DMS153 treated with DMSO at 0.1 percent for 48 hours (cell line): ENCODE results near the gene IL25.
"Not testable (repeated sequence)": the region's sequence is repeated elsewhere in the genome, so short reads cannot be mapped to it uniquely, and the experiment has no call there.

Source experiments
- DNase-seq: peaks from one replicate; lab custom pipeline; 2025; ENCODE audit not compliant: unreplicated experiment; lab: John Stamatoyannopoulos, UW

IL25 gene

GRCh38 chr14:23372509-23372908, at the start of gene IL25:
Gene IL25 (plus strand): TSS chr14:23372809.
- DNase-seq: no peak

DNA sequence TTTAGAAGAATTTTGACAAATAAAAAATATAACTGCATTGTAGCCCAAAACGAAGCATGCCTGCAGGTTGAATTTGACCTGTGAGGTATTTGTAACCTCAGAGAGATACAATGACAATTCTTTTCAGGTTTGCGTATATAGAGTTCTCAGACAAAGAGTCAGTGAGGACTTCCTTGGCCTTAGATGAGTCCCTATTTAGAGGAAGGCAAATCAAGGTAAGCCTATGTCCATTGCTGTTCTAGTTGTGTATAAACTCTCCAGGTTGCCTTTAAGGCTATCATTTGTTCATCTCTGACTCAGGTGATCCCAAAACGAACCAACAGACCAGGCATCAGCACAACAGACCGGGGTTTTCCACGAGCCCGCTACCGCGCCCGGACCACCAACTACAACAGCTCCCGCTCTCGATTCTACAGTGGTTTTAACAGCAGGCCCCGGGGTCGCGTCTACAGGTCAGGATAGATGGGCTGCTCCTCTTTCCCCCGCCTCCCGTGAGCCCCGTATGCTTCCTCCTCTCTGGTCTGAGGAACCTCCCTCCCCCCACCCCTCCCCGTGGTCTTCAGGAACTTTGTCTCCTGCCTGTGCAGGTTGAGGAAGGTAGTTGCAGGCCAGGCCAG, 48.7 kb upstream of the IL25 start:
- no peak for DNase-seq

- DNase-seq: no peak
Measured at GRCh38 chr14:23324455-23324846, 48.2 kb upstream of the IL25 start.

DNA sequence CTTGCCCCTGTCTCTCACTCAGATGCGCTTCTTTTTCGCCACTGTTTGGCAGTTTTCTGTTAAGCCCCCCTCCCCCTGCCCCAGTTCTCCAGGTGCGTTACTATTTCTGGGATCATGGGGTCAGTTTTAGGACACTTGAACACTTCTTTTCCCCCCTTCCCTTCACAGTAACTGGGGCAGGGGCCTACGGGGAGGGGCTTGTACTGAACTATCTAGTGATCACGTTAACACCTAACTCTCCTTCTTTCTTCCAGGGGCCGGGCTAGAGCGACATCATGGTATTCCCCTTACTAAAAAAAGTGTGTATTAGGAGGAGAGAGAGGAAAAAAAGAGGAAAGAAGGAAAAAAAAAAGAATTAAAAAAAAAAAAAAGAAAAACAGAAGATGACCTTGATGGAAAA, 47.6 kb upstream of the IL25 start:
- DNase-seq: no peak

GRCh38 chr14:23325746-23326145, 46.9 kb upstream of the IL25 start:
- DNase-seq: not testable (repeated sequence)

DNA sequence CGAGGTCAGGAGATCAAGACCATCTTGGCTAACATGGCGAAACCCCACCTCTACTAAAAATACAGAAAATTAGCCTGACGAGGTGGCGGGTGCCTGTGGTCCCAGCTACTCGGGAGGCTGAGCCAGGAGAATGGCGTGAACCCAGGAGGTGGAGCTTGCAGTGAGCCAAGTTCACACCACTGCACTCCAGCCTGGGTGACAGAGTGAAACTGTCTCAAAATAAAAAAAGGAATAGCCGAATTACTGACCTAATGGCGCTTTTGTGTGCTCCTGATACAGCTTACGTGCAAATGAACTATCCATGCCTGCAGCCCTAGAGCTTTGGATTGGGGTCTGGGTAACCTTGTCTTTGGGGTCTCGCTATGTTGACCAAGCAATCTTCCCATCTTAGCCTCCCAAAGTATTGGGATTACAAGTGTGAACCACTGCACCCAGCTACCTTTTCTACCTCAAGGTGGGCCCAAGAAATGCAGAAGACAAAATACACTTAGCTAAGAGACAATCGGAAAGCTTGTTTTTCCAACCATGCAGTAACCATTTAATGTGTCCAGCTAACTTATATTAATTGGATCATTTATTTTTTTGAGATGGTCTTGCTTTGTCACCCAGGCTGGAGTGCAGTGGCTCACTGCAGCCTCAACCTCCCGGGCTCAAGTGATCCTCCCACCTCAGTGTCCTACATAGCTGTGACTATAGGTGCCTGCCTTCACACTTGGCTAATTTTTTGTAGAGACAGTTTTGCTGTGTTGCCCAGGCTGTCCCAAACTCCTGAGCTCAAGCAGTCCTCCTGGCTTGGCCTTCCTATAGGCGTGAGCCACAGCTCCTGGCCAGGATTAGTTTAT, 45.9 kb upstream of the IL25 start:
- no peak for DNase-seq

- DNase-seq: peak; percentile 57
Measured at GRCh38 chr14:23327947-23328744, 44.5 kb upstream of the IL25 start.

DNA sequence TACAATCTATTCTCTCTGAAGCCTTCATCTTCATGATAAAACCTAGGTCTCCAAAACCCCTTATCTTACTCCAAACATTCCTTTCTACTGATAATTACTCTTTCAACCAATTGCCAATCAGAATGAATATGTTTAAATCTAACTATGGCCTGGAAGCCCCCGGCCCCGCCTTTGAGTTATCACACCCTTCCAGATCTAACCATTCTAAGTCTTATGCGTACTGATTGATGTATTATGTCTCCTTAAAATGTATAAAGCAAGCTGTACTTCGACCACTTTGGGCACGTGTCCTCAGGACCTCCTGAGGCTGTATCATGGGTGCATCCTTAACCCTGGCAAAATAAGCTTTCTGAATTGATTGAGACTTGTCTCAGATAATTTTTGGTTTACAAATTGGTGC, 37.0 kb upstream of the IL25 start:
- no peak for DNase-seq

GRCh38 chr14:23339506-23340268, 32.9 kb upstream of the IL25 start:
- DNase-seq: no peak

DNA sequence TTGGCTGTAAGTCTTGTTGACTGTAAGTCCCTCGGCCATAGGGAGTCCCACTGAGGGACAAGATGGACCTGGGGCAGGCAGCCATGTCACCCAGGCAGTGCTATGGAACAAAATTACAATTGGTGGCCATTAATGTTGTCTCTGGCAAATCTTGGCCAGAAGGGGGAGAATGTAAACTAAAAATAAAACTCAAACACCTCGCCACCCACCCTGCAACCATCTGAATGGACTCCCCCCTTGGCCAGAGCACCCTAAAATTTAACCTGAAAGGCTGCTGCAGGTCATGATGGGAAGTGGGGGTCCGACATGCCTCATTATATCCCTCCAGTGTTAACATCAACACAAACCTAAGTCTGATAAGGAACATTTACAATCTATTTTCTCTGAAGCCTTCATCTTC, 28.1 kb upstream of the IL25 start:
- no peak for DNase-seq

DNA sequence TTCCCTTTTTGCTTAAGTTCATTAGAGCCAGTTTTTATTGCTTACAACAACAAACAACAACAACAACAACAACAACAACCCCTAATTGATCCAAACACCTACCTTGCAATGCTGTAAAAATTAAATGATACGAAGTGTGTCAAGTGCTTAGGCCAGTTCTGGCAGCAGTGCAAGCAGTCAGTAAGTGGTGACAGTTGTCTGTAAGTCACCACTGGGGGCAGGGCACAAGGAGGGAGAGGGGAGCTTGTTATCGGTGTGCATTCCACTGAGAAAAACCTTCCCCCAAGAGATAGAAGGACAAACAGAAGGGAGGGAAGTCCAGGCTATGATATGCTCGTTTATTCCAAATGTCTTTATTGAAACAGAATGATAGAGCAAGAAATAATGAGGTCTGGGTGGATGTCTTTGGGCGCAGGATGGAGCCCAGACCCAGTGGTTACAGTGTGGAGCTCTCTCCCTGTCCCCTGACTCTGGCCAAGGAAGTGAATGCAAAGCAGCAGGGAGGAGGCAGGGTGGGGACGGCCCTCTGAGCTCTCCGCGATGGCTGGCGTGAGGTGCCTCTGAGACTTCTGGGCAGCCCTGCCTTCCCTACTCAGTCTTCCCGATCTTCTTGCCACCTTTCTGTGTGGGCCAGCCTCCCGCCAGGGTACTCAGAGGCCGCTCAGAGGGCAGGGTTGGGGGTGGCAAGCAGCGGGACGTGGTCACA, 26.5 kb upstream of the IL25 start:
- no peak for DNase-seq

- DNase-seq: no peak
Measured at GRCh38 chr14:23346693-23347405, 25.8 kb upstream of the IL25 start.

GRCh38 chr14:23347406-23348296, 25.0 kb upstream of the IL25 start:
- DNase-seq: no peak

DNA sequence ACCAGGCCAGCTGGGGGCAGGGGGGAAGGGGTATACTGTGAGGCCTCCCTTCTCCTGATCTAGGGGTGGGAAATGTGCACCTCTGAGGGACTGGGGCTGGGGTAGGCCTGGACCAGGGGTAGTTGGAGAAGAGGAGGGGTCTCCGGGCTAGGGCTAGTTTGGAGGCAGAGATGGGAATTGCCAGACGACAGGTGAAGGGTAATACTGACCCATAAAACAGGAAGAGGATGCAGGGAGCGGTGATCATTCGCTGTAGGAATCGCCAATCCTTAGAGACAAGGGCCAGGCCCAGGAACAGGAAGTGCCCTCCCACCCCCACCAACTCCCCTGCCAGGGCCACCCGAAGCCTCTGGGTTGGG, 24.3 kb upstream of the IL25 start:
- no peak for DNase-seq

GRCh38 chr14:23349156-23349845, 23.3 kb upstream of the IL25 start:
- no peak for DNase-seq

GRCh38 chr14:23351681-23352505, 20.7 kb upstream of the IL25 start:
- DNase-seq: no peak
